ENCODE data around the gene FOXA2.
"Not testable (repeated sequence)": the region's sequence is repeated elsewhere in the genome, so short reads cannot be mapped to it uniquely, and the experiment has no call there.

Gene FOXA2

DNA sequence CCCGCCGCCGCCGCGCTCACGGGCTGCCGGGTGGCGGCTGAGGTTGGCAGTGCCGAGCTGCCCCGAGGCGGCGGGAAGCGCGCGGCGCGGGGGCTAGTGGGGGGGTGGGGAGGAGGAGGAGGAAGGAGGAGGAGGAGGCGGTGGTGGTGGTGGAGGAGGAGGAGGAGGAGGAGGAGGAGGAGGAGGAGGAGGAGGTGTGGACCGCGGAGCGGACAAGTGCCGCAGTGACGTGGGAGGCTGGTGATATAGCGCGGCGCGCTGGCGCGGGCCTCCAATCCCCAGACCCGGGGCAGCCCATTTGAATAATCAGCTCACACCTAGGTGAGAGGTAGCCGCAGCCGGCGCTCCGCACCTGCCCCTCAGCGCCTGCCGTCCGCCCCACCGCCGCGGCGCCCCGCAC is at the start of gene FOXA2:
Gene FOXA2, minus strand, starts transcription at position 51 of the 400 bp plus-strand sequence. CDS start 294 bp downstream, outside the sequence.
- DNase-seq (ENCODE audit: low spot score), result no peak

DNA sequence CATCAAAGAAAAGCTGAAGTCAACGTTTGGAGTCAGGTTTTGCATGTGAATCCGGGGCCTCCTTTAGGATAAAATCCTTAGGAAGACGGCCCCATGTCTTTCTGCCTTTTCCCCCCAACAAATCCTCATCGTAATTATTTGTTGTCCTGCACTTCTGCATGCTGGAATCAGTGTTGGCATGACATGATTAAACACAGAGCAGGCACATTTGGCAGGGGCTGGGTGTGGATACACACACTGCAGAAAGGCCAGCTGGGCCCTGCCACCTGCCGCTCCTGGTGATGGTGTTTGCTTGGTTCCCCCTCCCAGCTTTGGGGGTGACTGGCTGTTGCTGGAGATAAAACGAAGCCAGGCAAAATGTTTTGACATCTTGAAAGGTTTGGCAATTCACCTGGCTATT is 46.3 kb upstream of the FOXA2 start:
- DNase-seq (ENCODE audit: low spot score), result no peak

DNA sequence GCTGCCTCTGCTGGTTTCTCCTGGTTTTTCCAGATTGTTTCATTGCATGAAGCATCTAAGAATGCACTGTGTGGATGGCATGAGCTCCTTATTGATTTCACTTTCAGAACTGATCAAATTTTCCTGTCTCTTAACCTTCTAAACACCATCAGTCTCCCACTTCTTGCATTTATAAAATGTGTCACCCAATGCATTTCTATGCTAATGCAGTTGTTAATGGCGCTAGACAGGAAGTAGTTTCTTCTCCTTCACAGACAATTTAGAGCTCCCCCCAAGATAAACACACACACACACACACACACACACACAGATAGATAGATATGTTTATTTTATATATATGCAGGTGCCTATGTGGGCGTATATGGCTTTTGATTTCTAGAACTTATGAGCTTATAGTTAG is 45.6 kb upstream of the FOXA2 start:
- no peak for DNase-seq (ENCODE audit: low spot score)

DNA sequence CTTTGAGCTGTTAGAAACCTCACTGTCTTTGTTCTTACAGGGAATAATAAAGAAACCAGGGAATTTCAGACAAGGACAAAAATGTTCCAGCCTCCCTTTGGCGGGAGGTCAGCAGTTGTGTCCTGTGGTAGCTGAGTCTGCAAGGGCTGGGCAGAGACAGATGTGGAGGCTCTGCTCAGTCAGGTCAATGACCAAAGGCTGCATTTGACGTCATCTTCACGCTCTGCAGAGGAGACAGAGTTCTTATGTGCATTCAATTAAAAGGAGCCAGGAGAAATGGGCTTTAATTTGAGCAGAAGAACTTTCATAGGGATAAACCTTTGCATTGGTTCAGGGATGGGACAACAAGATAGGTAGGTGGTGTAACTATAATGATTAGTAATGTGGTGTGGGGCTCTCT is 45.1 kb upstream of the FOXA2 start:
- DNase-seq (ENCODE audit: low spot score), result no peak

DNA sequence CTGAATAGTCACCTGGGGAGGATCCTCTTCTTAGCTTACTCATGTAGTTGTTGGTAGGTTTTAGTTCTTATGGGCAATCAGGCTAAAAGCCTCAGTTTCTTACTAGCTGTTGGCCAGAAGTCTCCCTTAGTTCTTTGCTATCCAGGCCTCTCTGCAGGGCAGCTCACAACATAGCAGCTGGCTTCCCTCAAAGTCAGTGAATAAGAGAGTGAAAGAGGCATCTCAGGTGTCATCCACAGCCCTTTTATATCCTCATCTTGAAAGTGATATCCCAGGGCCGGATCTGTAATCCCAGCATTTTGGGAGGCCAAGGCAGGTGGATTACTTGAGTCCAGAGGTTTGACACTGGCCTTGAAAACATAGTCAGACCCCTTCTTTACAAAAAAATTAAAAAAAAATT is 42.1 kb upstream of the FOXA2 start:
- DNase-seq (ENCODE audit: low spot score), result no peak

GRCh38 chr20:22623211-22623610 is 38.8 kb upstream of the FOXA2 start:
- DNase-seq (ENCODE audit: low spot score), result no peak

- DNase-seq (ENCODE audit: low spot score), result no peak
Observed at GRCh38 chr20:22620342-22620741, 36.0 kb upstream of the FOXA2 start.

DNA sequence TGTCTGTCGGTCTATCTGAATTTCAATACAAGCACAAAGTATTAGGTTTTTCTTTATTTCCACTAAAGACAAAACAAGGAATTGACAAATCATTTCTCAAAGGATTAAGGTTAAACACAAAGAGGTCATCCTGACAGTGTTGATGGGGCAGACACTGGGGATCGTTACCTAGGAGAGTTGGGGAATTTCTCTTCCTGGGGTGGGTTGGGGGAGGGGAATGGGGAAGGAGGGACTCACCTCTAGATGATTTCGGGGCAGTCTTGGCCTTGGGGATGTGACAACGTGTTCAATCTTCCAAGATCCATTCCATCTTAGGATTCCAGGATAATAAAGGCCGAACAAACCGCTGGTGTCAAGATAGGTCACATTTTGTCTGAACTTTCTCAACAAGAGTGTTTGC is 35.4 kb upstream of the FOXA2 start:
- DNase-seq (ENCODE audit: low spot score), result no peak

- no peak for DNase-seq (ENCODE audit: low spot score)
Observed at GRCh38 chr20:22619272-22619671, 34.9 kb upstream of the FOXA2 start.

DNA sequence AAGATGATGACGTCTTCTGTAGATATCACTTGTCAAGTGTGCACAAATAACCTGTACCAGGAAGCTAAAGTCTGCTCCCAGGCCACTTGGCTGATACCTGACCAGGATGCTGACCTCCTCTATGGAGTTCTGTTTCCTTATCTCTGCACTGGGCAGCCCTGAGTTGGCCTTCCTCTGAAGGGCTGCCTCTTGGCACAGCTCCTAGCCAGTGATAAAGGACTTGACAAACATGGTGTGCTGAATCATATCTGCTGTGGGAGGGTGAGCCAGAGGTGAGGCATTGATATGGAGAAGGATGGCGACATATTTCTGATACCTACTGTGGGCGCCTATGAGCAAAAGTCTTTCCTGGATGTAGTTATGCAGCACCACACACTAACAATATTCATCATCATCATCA is 32.8 kb upstream of the FOXA2 start:
- no peak for DNase-seq (ENCODE audit: low spot score)

GRCh38 chr20:22616551-22616950 is 32.2 kb upstream of the FOXA2 start:
- no peak for DNase-seq (ENCODE audit: low spot score)

DNA sequence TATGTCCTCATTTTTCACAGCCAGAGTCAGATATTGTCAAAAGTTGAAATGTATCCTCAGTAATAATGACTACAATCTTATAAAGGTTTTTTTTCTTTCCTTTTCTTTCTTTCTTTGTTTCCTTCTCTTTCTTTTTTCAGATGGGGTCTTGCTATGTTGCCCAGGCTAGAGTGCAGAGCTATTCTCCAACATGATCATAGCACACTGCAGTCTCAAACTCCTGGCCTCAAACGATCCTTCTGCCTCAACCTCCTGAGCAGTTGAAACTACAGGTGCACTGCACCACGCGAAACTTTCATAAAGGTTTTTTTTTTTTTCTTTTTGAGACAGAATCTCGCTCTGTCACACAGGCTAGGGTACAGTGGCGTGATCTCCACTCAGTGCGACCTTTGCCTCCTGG is 31.1 kb upstream of the FOXA2 start:
- DNase-seq (ENCODE audit: low spot score), result no peak

GRCh38 chr20:22611636-22612035 is 27.3 kb upstream of the FOXA2 start:
- no peak for DNase-seq (ENCODE audit: low spot score)

DNA sequence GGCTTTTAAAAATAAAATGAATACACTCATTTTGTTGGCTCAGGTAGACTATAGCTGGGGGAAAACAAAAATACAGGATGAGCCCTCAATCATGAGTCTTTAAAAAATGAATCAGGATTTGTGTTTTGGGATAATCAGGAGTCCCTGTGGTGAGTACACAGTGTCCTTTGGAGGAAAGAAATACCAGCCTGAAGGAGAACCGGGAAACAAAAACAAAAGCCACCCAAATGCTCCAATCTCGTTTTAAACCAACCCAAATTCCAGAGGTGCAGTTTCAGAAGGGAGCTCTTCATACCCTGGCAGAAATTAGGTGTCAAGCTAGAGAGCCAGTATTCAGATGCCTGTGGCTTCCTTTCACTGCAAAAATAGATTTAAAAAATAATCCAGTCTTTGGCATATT is 23.3 kb upstream of the FOXA2 start:
- DNase-seq (ENCODE audit: low spot score), result no peak

DNA sequence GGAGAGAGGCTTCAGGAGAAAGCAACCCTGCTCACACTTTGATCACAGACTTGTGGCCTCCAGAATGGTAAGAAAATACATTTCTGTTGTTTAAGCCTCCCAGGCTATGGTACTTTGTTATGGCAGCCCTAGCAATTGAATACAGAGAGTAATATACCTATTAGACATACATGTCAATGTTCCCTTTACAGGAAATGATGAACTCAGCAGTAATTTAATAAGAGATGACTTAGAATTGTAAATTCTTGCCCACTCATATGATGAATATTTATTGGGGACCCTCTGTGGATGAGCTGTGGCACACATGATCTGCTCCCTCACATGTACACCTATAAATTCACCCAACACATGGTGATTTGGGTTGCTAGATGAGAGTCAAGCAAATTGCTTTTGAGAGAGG is 20.4 kb upstream of the FOXA2 start:
- no peak for DNase-seq (ENCODE audit: low spot score)

GRCh38 chr20:22601361-22602141 is 17.2 kb upstream of the FOXA2 start:
- DNase-seq (ENCODE audit: low spot score), result no peak

DNA sequence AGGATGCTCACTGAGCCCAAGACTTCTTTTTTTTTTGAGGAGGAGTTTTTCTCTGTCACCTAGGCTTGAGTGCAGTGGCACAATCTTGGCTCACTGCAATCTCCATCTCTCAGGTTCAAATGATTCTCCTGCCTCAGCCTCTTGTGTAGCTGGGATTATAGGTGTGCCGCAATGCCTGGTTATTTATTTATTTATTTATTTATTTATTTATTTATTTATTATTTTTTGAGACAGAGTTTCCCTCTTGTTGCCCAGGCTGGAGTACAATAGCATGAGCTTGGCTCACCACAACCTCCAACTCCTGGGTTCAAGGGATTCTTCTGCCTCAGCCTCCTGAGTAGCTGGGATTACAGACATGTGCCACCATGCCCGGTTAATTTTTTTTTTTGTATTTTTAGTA is 14.9 kb upstream of the FOXA2 start:
- DNase-seq (ENCODE audit: low spot score), result not testable (repeated sequence)

- no peak for DNase-seq (ENCODE audit: low spot score)
Observed at GRCh38 chr20:22597303-22597702, 12.9 kb upstream of the FOXA2 start.

DNA sequence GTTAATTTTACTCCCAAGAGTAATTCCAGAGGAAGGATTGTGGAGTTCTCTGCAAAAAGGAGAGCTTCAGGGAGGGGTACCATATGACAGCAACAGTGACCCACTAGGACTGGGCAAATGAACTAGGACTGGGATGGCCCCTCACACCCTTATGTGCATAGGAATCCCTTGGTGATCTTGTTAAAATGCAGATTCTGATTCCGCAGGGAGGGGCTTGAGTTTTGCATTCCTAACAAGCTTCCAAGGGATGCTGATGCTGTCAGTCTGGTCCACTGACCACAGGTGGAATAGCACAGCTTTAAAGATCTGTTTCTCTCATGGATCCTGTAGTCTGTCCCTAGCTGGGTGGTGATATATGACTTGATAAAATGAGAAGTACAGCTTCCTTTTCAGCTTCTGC is 6.3 kb upstream of the FOXA2 start:
- DNase-seq (ENCODE audit: low spot score), result no peak

- peak; percentile 34 for DNase-seq (ENCODE audit: low spot score)
Observed at GRCh38 chr20:22586645-22587310, 2.4 kb upstream of the FOXA2 start.

DNA sequence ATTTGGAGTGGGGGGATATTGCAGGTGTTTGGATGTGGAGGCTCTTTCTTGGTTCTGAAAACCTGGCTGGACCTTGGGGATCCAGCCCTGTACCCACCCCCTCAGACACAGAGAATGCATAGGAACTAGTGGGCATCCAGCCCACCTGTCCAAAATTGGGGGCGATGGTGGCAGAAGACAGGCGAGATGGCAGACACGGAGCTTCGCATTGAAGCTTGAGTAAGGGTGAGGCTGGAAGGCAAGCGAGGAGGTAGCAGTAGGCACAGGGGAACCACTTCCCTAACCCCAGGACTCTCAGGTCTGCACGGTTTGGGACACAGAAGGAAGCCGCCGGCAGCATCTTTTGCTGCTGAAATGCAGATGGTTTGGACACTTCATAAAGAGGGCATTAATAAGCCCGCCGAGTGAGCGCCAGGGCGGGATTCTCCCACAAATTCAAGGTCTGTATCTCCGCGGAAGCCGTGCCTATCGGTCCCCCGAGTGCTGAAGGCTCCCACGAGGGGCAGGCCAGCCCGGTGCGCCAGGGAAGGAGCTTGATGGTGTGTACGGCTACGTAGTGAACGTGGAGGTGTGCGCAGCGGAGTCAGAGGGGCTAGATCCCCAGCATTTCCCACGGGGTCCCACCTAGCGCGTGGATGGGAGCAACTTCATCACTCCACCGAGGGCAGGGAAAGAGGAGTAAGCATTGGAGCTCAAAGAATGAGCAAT is 1.6 kb upstream of the FOXA2 start:
- no peak for DNase-seq (ENCODE audit: low spot score)

- no peak for DNase-seq (ENCODE audit: low spot score)
Observed at GRCh38 chr20:22584922-22585785, 782 bp upstream of the FOXA2 start.
